Placental epithelial cell (primary cell): ENCODE measurements around the gene LRRC26. TPM values are rescaled to one million over a fixed set of nuclear protein-coding genes. Genes with fewer than 3 reads are reported as not detected.

Source experiments
- small RNA-seq: library from RNA; depleted of rRNA; stranded (forward); fragments of <200 nt; gene quantifications from one replicate; pipeline ENCODE3, GENCODE V24; 2012
- total RNA-seq: library from RNA; depleted of rRNA; stranded (reverse); fragments of >200 nt; gene quantifications from 2 replicates; pipeline ENCODE4 v1.2.3, GENCODE V29; 2012

Gene LRRC26, protein sequence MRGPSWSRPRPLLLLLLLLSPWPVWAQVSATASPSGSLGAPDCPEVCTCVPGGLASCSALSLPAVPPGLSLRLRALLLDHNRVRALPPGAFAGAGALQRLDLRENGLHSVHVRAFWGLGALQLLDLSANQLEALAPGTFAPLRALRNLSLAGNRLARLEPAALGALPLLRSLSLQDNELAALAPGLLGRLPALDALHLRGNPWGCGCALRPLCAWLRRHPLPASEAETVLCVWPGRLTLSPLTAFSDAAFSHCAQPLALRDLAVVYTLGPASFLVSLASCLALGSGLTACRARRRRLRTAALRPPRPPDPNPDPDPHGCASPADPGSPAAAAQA
- total RNA-seq = not detected in 2 replicates

DNA sequence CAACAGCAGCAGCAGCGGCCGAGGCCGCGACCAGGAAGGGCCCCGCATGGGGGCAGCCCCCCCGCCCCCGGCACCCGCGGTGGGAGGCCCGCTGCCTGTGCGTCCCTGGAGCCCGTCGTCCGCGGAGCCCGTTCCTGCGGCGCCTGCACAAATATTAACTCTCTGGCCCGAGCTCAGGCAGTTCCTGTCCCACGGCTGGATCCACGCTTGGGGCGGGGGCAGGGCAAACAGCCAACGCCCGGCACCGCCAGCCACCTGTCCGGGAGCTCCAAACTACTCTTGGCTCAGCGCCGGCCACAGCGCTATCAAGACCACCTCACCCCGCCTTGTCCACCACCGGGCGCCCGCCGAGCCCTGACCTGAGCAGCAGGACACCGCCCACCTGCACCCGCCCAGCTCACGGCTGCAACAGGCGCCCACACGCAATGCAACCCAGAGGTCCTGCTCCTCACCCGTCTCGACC lies at the start of gene LRRC26:
TSS of gene LRRC26 (minus strand) at position 156 of the 463 bp plus-strand sequence. CDS start at position 48, 108 bp downstream.

DNA sequence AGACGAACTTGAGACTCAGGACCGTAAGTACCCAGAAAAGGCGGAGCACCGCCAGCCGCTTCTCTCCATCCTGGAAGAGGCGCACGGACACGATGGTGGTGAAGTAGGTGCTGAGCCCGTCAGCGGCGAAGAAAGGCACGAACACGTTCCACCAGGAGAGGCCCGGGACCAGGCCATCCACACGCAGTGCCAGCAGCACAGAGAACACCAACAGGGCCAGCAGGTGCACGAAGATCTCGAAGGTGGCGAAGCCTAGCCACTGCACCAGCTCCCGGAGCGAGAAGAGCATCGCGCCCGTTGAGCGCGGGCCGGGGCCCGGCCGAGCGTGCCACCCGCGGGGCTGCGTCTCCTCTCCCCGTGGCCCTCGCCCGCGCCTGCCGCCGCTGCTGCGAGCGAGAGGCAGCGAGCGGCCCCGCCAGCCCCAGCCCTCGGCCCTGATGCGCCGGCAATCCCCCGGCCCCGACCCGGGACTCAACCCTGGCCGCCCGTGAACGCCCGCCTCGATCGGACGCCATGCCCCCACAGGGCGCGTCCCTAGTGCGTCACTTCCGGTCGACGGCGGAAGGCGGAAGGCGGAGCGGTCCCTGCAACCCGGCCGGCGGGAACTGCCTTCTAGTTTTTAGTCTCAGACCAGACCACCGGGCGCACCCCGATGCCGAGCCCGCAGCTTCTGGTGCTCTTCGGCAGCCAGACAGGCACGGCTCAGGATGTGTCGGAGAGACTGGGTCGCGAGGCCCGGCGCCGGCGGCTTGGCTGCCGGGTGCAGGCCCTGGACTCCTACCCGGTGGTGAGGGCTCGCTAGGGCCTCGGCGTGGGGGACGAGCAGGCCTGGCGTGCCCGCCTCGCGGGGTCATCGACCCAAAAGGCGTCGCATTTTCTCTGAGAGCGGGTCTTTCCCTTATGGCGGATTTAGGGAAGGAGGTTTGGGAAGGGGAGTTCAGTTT lies 35.5 kb upstream of the LRRC26 start, which contains the start of the genes NDOR1 and TMEM203:
TSS of gene NDOR1 (plus strand) at position 575 of the 944 bp plus-strand sequence. CDS start at position 653, 78 bp downstream.
TSS of gene TMEM203 (minus strand) at position 523 of the 944 bp plus-strand sequence. CDS start at position 289, 234 bp downstream.

GRCh38 chr9:137200311-137201204 lies 30.7 kb upstream of the LRRC26 start, which contains the start of gene TPRN:
TSS of gene TPRN (minus strand) at chr9:137200741. CDS start at chr9:137200711, 30 bp downstream.

DNA sequence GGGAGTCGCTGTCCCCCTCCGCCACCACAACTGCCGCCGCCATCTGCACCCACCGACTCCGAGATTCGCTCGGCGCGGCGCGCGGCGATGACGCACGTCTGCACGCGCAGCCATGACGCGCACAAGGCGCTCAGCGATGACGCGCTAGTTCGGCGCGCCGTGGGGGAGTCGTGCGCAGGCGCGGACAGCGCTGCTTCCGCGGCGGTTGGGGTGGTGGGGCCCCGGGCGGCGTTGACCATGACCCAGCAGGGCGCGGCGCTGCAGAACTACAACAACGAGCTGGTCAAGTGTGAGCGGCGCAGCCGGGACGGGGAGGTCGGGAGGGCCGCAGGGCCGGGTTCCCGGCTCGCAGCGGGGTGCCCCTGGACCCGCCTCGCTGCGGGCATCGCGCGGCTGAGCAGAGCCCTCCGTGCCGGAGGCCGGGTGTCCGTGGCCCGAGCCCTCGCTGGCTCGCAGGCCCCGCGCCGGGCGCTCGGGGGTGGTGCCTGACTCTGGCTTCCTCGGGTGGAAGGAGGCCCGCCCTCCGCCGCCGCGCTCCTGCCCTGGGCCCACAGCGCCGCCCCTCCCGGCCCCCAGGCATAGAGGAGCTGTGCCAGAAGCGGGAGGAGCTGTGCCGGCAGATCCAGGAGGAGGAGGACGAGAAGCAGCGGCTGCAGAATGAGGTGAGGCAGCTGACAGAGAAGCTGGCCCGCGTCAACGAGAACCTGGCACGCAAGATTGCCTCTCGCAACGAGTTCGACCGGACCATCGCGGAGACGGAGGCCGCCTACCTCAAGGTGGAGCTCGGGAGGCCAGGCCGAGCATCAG lies 18.8 kb upstream of the LRRC26 start, which contains the start of the genes ANAPC2 and SSNA1:
TSS of gene ANAPC2 (minus strand) at position 71 of the 807 bp plus-strand sequence. CDS start at position 43, 28 bp downstream.
TSS of gene SSNA1 (plus strand) at position 187 of the 807 bp plus-strand sequence. CDS start at position 238, 51 bp downstream.

GRCh38 chr9:137138722-137139467 lies 31.0 kb downstream of the LRRC26 start, which contains the start of gene GRIN1:
TSS of gene GRIN1 (plus strand) at chr9:137139154. CDS start at chr9:137139487, 333 bp downstream.

Small RNAs within 50 kb of the gene (small RNA-seq; reads per million reads assigned to genes)
- not detected for gene MIR3621

Other genes starting within 250 kb of the LRRC26 start
- gene FBXW5, start 225.3 kb downstream of the LRRC26 start, total RNA-seq = 112 and 219 TPM in 2 replicates
- 0.98 and 3.9 TPM in 2 replicates for gene C8G, start 224.8 kb downstream of the LRRC26 start, total RNA-seq
- 1.1 TPM in 1 of 2 replicates, not detected in the other for gene LCN12, start 217.8 kb downstream of the LRRC26 start, total RNA-seq
- 0.76 and 2.0 TPM in 2 replicates for gene PTGDS, start 192.5 kb downstream of the LRRC26 start, total RNA-seq
- not detected in 2 replicates for gene LCNL1, start 187.1 kb downstream of the LRRC26 start, total RNA-seq
- 11.0 and 16.8 TPM in 2 replicates for gene PAXX, start 177.6 kb downstream of the LRRC26 start, total RNA-seq
- gene CLIC3, start 173.5 kb downstream of the LRRC26 start, total RNA-seq = 328 and 397 TPM in 2 replicates
- gene ABCA2, start 141.8 kb downstream of the LRRC26 start, total RNA-seq = 11.6 and 15.3 TPM in 2 replicates
- gene FUT7, start 138.0 kb downstream of the LRRC26 start, total RNA-seq = not detected in 2 replicates
- under 0.01 and 0.22 TPM in 2 replicates for gene NPDC1, start 123.9 kb downstream of the LRRC26 start, total RNA-seq
- 0.11 TPM in 1 of 2 replicates, not detected in the other for gene ENTPD2, start 116.0 kb downstream of the LRRC26 start, total RNA-seq
- 2.4 and 5.4 TPM in 2 replicates for gene SAPCD2, start 99.5 kb downstream of the LRRC26 start, total RNA-seq
- gene UAP1L1, start 92.5 kb downstream of the LRRC26 start, total RNA-seq = 12.6 and 15.5 TPM in 2 replicates
- gene MAN1B1, start 83.1 kb downstream of the LRRC26 start, total RNA-seq = 70.3 and 93.4 TPM in 2 replicates
- gene DPP7, start 55.3 kb downstream of the LRRC26 start, total RNA-seq = 52.1 and 108 TPM in 2 replicates
- gene GRIN1, start 30.9 kb downstream of the LRRC26 start, total RNA-seq = under 0.01 TPM in 1 of 2 replicates, not detected in the other
- gene TMEM210, start 2.0 kb upstream of the LRRC26 start, total RNA-seq = not detected in 2 replicates
- 28.3 and 48.3 TPM in 2 replicates for gene ANAPC2, start 18.5 kb upstream of the LRRC26 start, total RNA-seq
- 72.2 and 73.2 TPM in 2 replicates for gene SSNA1, start 18.6 kb upstream of the LRRC26 start, total RNA-seq
- gene TPRN, start 30.7 kb upstream of the LRRC26 start, total RNA-seq = 8.4 and 12.2 TPM in 2 replicates
- gene TMEM203, start 35.6 kb upstream of the LRRC26 start, total RNA-seq = 34.5 and 35.0 TPM in 2 replicates
- 7.3 and 7.9 TPM in 2 replicates for gene NDOR1, start 35.6 kb upstream of the LRRC26 start, total RNA-seq
- under 0.01 TPM in 1 of 2 replicates, not detected in the other for gene RNF208, start 52.2 kb upstream of the LRRC26 start, total RNA-seq
- 0.39 and 1.1 TPM in 2 replicates for gene CYSRT1, start 55.1 kb upstream of the LRRC26 start, total RNA-seq
- gene RNF224, start 57.5 kb upstream of the LRRC26 start, total RNA-seq = 0.76 and 2.0 TPM in 2 replicates
- gene SLC34A3, start 60.9 kb upstream of the LRRC26 start, total RNA-seq = 0.11 and 0.39 TPM in 2 replicates
- 76.2 and 226 TPM in 2 replicates for gene TUBB4B, start 71.2 kb upstream of the LRRC26 start, total RNA-seq
- not detected in 2 replicates for gene STPG3, start 81.2 kb upstream of the LRRC26 start, total RNA-seq
- gene NELFB, start 85.3 kb upstream of the LRRC26 start, total RNA-seq = 50.3 and 57.0 TPM in 2 replicates
- 18.1 and 25.5 TPM in 2 replicates for gene TOR4A, start 107.7 kb upstream of the LRRC26 start, total RNA-seq
- not detected in 2 replicates for gene NRARP, start 132.2 kb upstream of the LRRC26 start, total RNA-seq